HG03280 (cell line): ENCODE measurements around the gene BIRC2.
"Not testable (repeated sequence)": the region's sequence is repeated elsewhere in the genome, so short reads cannot be mapped to it uniquely, and the experiment has no call there.

ENCODE experiments used
- ATAC-seq: cut with Tn5 transposase; IDR thresholded peaks from one replicate; pipeline ENCODE4 v1.9.1; 2021; ENCODE audit warnings: mild to moderate bottlenecking, moderate library complexity; ENCODE audit not compliant: unreplicated experiment

The BIRC2 gene

DNA sequence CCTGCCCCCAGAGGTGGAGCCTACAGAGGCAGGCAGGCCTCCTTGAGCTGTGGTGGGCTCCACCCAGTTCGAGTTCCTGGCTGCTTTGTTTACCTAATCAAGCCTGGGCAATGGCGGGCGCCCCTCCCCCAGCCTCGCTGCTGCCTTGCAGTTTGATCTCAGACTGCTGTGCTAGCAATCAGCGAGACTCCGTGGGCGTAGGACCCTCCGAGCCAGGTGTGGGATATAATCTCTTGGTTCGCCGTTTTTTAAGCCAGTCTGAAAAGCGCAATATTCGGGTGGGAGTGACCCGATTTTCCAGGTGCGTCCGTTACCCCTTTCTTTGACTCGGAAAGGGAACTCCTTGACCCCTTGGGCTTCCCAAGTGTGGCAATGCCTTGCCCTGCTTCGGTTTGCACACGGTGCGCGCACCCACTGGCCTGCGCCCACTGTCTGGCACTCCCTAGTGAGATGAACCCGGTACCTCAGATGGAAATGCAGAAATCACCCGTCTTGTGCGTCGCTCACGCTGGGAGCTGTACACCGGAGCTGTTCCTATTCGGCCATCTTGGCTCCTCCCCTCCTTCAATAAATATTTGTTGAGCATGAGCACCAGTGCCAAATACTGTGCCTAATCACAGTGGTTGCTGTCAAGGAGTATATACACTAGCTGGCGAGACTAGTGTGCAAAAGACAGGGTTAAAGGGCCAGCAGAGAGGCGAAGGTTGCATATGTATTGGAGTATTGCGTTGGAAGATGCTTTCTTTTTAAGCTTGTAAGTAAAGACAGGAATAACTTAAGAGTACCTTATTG, 27.8 kb downstream of the BIRC2 start:
- not testable (repeated sequence) for ATAC-seq

DNA sequence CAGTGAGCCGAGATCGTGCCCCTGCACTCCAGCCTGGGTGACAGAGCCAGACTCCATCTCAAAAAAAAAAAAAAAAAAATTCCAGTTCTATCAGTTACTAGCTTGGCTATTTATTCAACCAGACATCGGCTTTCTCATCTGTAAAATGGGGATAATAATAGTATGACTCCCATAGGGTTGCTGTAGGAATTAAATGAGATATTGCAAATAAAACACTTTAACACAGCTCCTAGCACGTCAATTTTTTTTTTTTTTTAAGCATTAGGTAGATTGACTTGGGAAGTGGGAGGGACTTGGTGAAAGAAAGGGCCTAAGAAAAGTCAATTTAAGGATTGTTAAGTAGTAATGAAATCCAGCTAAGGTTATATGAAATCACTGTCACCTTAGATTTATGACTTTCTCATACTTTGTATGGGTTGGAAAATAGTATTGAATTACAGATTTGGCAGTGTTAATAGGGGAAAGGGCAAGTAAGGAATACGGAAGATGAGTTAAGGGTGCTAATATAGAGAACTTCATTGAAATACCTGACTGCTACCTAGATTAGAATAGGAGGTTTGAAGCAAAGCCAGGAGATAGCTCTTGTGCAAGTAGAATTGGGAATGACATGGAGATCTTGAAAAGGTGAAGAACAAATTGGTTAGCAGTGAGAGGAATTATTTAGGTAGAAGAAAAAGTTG, 28.8 kb downstream of the BIRC2 start:
- ATAC-seq, result no peak

DNA sequence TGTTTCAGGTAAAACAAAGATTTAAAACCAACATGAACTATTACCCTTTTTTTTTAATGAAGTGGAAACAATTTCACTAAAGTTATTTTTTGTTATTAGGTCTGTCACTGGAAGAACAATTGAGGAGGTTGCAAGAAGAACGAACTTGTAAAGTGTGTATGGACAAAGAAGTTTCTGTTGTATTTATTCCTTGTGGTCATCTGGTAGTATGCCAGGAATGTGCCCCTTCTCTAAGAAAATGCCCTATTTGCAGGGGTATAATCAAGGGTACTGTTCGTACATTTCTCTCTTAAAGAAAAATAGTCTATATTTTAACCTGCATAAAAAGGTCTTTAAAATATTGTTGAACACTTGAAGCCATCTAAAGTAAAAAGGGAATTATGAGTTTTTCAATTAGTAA, 30.9 kb downstream of the BIRC2 start:
- no peak for ATAC-seq

DNA sequence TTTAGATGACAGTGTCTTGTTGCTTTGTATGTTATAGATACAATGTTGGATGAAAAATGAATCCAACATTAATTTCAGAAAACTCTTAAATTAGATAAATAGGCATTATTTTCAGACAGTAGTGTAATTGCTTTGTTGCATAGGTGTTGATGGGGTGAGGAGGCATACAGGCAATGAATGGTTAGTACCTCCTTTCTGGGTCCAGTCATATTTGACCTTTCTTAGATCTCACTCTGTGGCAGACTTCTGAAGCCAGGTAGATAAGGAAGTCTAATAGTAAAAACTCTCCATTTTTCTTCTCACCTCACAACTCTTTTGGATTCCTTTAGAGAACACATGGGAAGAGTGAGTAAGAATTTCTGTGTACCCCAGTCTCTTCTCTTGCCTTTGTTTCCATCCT, 31.8 kb downstream of the BIRC2 start:
- no peak for ATAC-seq

DNA sequence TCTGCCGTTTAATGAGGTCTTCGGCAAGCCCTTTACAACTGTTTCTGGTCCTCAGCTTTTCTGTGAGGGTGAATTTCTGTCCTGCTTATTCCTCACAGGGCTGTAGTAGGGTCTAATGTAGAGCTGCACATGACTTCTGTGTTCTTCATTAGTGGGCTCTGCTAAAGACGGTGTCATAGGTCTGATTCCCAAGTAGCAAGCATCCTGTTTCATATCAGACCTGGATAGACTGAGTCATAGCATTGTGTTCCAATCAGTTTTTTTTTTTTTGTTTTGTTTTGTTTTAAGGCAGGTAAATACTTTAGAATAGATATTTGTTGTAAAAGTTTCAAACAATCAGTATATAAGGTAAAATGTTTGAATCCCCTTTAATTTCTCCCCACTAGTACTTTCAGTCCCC, 35.4 kb downstream of the BIRC2 start:
- no peak for ATAC-seq

DNA sequence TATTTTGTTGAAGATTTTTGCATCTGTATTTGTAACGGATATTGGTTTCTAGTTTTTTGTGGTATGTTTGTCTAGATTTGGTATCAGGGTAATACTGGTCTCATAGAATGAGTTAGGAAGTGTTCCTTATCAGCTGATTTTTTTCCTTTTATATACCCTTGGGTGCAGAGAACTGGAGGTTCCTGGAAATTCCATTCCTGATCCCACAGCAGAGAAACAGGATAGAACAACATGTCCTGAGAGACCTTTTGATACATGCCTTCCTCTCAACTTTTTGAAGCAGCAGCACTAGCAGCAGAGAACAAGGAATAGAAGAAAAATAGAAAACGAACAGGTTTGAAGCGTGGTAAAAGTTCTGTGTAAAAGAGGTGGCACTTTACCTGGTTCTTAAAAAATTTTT, 36.8 kb downstream of the BIRC2 start:
- no peak for ATAC-seq

DNA sequence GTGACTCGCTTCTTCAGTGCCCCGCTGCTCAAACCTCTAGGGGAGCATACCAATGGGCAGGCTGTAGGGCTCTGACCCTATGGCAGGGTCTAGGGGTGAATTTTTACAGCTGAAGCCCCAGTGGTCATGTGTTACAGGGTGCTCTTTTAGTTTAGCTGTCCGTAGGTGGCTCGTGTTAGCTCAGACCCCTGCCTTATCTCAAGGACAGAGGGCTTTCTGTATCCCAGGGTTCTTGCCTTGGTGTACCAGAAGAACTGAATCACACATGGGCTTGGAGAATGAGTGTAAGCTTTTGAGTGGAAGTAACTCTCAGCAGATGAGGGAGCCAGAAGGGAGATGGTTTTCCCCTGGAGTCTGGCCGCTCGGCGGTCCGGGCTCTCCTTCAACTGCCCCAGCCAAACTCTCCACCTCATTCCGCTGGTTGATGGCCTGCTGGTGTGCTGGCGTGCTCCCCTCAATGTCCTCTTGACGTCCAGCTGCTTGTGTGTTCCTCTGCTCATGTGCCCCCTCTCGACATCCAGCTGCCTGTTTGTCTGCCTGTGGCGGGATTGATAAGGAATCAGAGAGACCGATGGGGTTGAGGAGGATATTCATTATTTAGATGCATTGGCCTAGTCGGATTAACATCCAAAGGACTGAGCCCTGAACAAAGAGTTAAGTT, 37.5 kb downstream of the BIRC2 start:
- ATAC-seq, result no peak

DNA sequence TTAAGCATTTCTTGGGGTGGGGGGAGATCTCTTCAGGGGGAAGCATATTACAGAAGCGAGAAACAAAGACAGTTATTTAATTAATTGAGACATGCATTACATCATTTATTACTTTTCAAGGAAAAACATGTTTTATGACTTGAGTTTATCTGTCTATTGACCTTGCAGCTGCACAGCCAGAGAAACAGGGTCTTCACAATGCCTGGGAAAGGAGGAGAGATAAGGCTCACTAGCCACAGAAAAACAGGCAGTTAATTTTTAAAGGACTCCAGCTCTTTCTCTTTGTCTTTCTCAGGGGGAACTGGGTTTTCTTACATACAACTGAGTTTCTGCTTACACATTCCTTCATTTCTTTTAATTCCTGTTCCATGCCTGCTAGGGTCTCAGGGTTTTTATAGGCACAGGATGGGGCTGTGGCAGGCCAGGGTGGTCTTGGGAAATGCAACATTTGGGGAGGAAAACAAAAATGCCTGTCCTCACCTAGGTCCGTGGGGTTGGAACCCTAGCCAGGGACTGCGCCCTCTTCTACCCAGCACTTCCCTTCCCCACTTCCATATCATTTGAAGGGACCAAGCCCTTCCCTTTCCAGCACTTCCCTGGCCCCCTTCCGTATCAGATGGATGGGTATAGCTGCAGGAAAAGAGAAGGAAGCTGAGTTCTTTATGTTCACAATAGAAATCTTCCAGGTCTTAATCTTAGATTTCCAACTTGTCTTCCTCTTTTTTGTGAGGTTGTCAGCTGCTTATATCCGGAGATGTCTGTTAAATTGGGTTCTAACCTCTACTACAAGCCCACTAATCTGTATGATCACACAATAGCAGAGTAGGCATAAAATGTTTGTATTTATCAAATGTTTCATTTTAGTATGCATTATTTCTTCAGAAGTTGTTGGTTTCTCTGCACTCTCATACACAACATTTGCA, 38.3 kb downstream of the BIRC2 start:
- no peak for ATAC-seq

DNA sequence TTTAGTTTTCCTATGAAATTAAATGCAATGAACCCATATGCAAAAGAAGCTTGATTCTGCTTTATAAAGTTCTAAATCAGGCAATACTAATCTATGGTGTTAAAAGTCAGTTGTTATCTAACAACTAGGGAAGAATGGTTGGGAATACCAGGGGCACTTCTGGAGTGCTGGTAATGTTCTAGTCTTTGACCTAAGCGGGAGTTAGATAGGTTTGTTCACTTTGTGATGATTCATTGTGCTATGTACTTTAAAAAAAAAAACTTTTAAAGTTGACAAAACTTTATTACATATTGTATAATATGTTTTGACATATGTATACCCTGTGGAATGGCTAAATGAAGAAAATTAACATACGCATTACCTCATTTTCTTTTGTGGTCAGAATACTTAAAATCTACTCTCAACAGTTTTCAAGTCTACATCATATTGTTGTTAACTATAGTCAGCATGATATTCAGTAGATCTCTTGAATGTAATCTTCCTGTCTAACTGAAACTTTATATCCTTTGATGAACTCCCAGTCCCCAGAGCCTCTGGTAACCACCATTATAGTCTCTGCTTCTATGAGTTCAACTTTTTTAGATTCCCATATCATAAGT, 39.2 kb downstream of the BIRC2 start:
- ATAC-seq, result no peak

DNA sequence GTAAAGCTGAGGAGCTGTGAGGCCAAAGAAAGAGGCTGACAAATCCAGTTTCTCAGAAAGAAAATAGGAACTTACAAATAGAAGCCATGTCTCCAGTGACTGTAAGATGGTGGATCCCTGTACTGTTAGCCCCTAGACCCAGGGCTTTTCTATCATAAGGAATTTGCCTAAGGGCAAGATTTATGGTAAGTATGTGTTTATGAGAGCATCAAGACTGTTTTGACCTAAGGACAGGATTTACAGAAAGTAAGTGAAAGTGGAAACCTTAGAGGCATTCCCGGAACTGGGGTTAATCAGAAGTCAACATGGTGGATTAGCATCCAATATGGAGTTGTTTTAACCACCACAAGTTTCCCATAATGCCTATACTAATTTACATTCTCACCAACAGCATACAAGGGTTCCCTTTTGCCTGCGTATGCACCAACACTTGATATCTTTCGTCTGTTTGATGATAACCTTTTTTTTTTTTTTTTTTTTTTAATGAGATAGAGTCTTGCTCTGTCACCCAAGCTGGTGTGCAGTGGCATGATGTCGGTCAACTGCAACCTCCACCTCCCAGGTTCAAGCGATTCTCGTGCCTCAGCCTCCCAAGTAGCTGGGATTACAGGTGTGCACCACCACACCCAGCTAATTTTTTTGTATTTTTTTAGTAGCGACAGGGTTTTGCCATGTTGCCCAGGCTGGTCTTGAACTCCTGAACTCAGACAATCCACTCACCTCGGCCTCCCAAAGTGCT, 40.2 kb downstream of the BIRC2 start:
- ATAC-seq, result no peak

DNA sequence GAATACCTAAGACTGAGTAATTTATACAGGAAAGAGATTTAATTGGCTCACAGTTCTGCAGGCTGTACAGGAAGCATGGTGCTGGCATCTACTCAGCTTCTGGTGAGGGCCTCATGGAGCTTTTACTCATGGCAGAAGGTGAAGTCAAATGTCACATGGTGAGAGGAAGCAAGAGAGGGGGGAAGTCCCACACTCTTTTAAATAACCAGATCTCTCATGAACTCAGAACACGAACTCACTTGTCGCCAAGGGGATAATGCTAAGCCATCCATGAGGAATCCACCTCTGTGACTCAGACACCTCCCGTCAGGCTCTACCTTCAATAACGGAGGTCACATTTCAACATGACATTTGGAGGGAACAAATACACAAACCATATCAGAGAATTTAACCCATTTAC, 42.2 kb downstream of the BIRC2 start:
- ATAC-seq, result no peak

DNA sequence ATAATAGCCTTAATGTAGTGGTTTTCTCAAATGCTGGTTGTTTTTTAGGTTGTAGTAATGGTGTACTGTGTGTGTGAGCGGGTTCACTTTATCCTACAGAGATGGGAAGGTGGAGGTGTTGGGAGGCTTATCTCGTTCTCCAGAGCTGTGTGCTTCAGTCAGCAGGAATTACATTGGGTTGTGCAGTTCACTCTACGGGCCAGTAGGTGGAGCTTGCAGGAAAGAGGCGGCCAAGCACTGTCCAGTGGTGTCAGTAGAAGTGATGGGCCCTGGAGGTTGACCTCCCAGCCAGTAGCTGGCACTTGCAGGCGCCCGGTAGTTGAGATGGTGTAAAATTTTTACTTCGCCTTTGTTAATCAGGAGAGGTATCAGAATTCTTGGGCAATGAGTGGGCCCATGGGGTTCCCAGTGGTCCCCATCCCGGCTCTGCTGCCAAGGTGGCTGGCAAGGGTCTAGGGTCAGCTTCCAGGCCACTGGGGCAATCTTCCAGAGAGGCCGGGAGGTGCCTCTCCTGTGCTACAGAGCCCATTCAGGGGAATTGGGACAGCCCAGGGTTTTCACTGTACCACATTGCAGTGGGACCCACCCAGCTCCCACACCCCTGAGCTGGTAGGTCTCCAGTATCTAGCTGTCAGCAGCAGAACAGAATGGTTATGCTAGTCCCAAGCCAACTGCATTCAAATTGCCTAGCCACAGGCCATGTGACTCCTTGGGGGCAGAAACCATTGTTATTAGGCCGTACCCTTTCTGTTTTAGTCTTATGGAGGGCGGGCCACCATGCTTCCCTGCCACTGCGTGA, 43.9 kb downstream of the BIRC2 start:
- ATAC-seq, result peak; percentile 75

DNA sequence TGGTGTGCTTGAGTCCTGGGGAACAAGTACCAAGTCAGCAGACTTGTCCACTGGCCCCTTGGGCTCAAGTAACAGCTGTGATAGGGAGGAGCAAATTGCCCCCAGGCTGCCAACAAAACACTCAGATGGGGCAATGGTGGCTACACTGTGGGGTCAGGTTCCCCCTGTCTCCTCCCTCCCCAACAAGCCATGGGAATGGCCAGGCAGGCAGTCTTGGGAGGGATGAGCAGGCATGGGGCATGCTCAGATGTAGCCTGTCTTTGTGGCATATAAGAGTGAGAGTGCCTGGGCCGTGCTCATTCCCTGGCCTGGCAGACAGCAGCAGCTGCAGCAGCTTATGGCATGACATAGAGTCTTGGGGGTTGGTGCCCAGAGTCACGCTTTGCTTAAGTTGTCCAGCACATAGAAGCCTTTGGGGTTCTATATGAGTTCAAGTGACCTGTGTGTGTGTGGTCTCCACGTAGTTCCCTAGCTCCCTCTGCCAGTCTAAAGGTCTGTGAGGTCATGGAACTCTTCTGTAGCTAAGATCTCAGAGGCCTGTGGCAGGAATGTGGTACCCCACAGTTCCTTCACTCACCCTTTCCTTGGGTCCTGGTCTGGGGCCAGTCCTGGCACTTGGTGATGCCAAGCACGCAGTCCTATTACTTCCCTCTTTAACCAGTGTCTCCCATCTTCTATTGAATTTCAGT, 44.7 kb downstream of the BIRC2 start:
- no peak for ATAC-seq

DNA sequence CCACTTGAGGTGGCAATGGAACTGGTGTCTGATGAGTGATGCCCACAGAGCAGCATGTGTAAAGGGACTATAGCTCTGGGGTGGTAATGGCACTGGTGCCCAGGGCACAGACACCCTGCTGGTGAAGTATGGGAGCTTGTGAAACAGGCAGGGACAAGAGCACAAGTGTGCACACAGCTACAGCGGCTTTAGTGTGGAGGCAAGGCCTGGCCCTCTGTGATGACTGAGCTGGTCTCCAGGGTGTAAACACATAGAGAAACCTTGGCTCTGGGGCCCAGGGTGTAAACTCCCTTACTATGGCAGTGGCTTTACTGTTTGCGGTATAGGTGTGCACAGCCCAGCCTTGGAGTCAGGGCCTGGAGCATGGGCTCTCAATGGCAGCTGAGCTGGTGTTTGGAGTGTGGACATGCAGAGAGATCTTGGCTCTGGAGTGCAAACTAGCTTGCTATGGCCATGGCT, 46.3 kb downstream of the BIRC2 start:
- no peak for ATAC-seq

DNA sequence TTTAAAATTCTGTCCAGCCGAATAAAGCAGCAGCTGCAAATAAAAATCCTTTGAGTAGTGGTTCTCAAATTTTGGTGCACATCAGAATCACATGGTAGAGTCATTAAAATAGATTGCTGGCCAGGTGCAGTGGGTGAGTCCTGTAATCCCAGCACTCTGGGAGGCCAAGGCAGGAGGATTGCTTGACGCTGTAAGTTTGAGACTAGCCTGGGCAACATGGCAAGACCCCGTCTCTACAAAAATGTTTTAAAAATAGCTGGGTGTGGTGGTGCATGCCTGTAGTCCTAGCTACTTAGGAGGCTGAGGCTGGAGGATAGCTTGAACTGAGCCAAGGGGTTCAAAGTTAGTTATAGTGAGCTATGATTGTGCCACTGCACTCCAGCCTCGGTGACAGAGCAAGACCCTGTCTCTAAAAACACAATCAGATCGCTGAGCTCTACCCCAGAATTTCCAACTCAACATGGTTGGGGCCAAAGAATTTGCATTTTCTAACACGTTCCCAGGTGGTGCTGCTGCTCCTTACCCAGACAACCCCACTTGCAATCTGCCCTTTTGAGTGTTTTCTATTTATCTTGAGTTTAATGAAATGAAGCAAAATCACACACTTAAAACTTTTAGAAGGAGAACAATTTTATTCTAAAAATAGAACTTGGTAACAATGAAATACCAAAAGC, 48.8 kb downstream of the BIRC2 start:
- ATAC-seq, result no peak

DNA sequence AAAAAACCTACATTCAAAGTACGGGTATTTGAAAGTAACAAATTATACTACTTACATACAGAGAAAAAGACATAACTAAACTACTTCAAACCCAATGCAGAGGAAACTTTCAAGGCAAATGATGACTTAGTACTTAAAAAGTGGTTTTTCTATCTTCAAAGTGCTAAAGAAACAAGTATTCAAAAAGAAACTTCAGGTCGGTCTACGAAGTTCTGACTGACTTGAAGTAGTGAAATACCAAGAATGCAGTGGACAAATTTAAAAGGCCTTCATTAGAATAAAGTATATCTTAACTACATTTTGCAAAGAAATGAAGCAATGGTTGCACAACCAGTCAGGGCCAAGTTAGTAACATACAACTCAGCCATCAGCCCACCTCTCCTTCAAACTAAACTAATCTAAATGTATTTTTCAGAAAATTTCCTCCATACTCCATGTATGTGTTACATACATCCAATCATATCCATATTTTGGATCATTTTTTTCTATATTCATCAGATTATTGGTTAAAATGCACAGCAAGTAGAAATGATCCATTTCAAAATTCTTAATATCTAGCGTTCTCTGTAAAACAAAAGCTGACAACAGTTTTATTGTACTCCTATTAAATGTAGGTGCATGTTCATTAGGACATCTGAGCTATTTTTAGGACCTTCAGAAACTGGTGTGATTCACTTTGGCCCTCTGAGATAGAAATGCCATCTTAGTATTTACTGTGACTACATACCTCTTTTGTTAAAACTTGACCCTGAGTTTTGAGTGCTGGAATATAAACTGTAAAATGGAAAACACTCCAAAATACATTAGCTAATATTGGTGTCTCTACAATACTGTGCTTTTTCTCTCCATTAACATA, 49.9 kb downstream of the BIRC2 start:
- ATAC-seq, result no peak

DNA sequence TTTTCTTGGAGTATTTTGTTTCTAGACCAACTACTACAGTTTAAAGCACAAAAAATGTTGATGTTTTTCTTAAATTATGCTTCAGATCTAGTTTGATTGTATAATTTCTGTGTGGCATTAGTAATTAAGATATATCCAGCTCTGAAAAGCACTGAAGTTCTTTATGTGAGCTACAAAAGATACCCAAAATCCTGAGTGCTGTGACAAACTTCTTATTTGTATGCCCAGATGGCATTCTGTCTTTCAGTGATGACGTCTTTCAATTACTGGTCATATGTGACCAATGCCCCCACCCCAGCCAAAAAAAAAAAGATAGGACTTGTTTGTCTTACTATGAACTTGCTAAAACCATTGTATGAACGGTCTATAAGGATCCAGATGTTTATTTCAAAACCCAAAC, 51.3 kb downstream of the BIRC2 start:
- ATAC-seq, result no peak
